HG03108 (cell line): Measurements from ENCODE around the gene SEPTIN1.
"Not testable (repeated sequence)": the region's sequence is repeated elsewhere in the genome, so short reads cannot be mapped to it uniquely, and the experiment has no call there.

Experiments
- ATAC-seq: cut with Tn5 transposase; IDR thresholded peaks from one replicate; pipeline ENCODE4 v1.9.1; 2021; ENCODE audit warnings: moderate library complexity; ENCODE audit not compliant: unreplicated experiment

SEPTIN1 gene

DNA sequence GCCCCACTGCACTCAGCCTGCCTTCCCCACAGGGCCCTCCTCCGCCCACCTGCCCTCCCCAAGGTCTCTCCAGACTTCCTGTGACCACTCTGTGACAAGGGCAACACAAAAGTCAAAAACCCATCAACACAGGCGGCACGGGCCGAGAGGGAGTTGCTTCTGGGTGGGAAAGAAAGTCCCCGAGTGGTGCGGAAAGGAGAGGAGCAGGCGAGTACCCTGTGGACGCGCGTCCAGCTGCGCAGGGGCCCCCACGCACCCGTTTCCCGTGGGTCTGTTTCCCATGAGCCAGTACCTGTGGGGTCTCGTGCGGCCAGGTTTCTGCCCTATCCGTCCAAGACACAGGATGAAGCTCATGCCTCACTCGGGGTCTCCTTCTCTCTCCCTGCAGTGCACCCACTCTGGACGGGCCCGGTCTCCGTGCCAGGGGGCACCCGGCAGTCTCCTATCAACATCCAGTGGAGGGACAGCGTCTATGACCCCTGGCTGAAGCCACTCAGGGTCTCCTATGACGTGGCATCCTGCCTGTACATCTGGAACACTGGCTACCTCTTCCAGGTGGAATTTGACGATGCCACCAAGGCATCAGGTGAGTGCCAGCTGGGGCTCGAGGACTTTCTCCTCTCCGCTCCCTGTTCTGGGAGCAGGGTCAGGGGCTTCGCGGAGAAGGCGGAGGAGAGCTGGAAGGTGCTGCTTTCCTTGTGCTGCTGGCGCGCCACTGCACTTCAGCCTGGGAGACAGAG is 39.4 kb downstream of the SEPTIN1 start:
- no peak for ATAC-seq

DNA sequence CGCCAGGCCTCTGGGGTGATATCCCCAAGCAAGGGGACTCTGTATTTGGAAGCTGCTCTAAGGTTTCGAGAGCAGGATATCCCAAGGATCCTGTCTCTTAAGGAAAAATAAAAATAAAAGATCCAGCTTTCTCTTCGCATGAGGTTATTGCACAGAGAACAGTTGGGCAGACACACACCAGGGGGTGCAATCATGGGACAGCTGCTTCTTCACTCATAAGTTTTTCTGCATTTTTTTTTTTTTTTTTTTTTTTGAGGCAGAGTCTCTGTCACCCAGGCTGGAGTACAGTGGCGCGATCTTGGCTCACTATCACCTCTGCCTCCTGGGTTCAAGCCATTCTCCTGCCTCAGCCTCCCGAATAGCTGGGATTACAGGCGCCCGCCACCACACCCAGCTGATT is 40.4 kb downstream of the SEPTIN1 start:
- ATAC-seq, result not testable (repeated sequence)

- ATAC-seq, result no peak
Measured at GRCh38 chr16:30340621-30341020, 41.7 kb downstream of the SEPTIN1 start.

GRCh38 chr16:30338715-30339114 is 43.6 kb downstream of the SEPTIN1 start:
- ATAC-seq, result not testable (repeated sequence)

GRCh38 chr16:30337964-30338357 is 44.4 kb downstream of the SEPTIN1 start:
- ATAC-seq, result not testable (repeated sequence)

- peak; percentile 22 for ATAC-seq
Measured at GRCh38 chr16:30335598-30336474, 46.5 kb downstream of the SEPTIN1 start.

DNA sequence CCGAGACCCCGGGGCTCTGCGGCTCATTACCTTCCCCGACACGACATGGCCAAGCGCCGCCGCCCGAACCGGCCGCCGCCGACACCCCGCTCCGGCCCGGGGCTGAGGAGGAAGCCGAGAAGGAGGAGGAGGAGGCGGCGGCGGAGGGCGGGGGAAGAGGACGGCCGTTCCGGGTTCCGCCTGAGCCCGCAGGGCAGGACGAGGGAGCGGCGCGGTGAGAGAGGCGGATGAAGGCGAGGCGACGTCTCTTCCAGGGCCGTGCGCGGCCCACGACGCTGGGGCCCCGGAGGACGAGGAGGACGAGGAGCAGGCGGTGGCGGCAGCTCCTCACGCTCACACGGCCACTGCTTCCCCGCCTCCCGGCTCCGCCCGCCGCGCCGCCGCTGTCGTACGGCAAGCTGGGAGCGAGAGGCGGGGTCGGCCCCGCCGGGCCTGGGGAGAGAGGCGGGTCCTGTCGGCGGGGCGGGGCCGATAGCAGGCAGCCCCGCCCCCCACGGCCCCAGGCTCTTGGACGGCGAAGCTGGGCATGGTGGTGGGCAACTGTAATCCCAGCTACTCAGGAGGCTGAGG is 47.2 kb downstream of the SEPTIN1 start:
- ATAC-seq, result peak; percentile 74

DNA sequence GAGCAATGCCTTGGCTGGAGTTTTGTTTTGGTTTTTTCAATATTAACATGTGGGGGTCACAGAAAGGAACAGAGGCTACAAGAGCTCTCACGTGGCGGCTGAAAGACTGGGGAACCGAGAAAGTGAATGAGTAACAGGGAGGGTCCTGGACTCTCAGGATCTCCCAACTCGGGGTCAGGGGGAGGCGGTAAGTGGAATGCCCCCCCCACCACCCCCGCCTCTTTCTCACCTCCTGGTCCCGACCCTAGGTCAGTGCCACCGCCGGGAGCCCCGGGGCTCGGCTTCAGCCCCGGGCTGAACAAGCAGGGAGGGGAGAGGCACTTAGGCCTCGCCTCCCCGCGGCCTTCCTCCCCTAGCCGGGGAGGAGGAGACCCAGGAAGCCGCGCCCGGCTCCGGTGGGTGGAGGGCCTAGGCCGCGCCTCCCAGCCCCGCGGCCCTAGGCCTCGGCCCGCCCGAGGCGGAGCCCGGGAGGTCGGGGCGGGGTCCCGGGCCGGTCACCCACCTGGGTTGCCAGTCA is 47.8 kb downstream of the SEPTIN1 start:
- peak; percentile 79 for ATAC-seq
